Tibial artery (tissue), 4 donors: ENCODE data around the gene PRG2.

Experiments used
- DNase-seq, 2 donors: peaks; one replicate each; pipeline ENCODE4 v3.0.0-alpha.2; 2019
- H3K27ac ChIP-seq, 2 donors: fragments of 200-600 bp; sonication (generic) in 1 of 2; 1 replicate in 1 of 2; 2 replicates in 1 of 2; pipeline ENCODE4 v1.5.1; 2018 to 2019; ENCODE audit warnings: mild to moderate bottlenecking in 1 of 2
- H3K27me3 ChIP-seq, 2 donors: fragments of 200-600 bp; sonication (generic) in 1 of 2; one replicate each; pipeline versions ENCODE4 v1.5.1 to v1.6.0; 2016 to 2019
- H3K36me3 ChIP-seq, 3 donors: fragments of 200-600 bp; sonication (generic) in 2 of 3; one replicate each; pipeline ENCODE4 v1.5.1; 2016 to 2019; ENCODE audit warnings: mild to moderate bottlenecking in 2 of 3
- H3K4me1 ChIP-seq, 4 donors: fragments of 200-600 bp; sonication (generic) in 2 of 4; 1 replicate in 3 of 4; 2 replicates in 1 of 4; pipeline ENCODE4 v1.5.1; 2016 to 2019
- H3K4me3 ChIP-seq, 2 donors: fragments of 200-600 bp; sonication (generic) in 1 of 2; 1 replicate in 1 of 2; 2 replicates in 1 of 2; pipeline ENCODE4 v1.5.1; 2018 to 2019; ENCODE audit warnings: mild to moderate bottlenecking in 2 of 2
- H3K9me3 ChIP-seq, 3 donors: fragments of 200-600 bp; sonication (generic) in 1 of 3; one replicate each; pipeline ENCODE4 v1.5.1; 2016 to 2019
- intact Hi-C: fragments of 100-400 bp; cut with DNase I; formaldehyde crosslinking; loops from one replicate; pipeline ENCODE4 v1.15.0; 2023; ENCODE audit warnings: low total_unique reads
- TF ChIP-seq, protein P1 (sequence below), 2 experiments: fragments of 200-600 bp in 1 of 2; fragments of 450-650 bp in 1 of 2; IDR thresholded peaks; one replicate each; pipeline ENCODE4 v1.5.1; 2017 to 2019; ENCODE audit warnings: antibody characterized with exemption in 2 of 2, mild to moderate bottlenecking in 1 of 2, moderate library complexity in 1 of 2

Gene PRG2

DNA sequence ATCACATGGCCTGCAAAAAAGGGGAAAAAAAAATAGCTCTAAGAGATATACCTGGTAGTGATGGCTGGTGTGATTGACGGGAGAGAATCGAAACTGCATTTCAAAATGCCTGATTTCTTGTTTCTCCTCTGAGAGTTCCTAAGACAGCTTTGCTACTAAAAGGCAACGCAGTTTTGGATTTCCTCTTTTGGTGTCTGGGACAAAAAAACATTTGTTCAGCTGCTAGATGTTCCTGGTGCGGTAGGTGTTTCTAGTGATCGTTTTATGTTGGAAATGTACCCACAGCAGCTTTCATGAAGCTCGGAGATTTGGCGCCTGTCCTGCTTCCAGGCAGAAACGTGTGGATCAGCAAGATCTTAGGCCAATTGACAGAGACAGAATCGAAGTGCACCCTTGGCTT lies 34.2 kb downstream of the PRG2 start:
- Histone ChIP-seq H3K36me3 (no peaks in the 10 kb centered on the region), H3K9me3 (no peaks in the 10 kb centered on the region), H3K27me3 (no peaks in the 10 kb centered on the region), H3K4me1 (peaks cover 0 to 7% (median 0%) of the 10 kb centered on the region in 4 donors), H3K4me3 (no peak overlapping the region), H3K27ac (no peak overlapping the region)
- TF ChIP-seq, protein P1, sequence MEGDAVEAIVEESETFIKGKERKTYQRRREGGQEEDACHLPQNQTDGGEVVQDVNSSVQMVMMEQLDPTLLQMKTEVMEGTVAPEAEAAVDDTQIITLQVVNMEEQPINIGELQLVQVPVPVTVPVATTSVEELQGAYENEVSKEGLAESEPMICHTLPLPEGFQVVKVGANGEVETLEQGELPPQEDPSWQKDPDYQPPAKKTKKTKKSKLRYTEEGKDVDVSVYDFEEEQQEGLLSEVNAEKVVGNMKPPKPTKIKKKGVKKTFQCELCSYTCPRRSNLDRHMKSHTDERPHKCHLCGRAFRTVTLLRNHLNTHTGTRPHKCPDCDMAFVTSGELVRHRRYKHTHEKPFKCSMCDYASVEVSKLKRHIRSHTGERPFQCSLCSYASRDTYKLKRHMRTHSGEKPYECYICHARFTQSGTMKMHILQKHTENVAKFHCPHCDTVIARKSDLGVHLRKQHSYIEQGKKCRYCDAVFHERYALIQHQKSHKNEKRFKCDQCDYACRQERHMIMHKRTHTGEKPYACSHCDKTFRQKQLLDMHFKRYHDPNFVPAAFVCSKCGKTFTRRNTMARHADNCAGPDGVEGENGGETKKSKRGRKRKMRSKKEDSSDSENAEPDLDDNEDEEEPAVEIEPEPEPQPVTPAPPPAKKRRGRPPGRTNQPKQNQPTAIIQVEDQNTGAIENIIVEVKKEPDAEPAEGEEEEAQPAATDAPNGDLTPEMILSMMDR (IDR thresholded peaks at IDR 0.05): no peak
- intact Hi-C loops: loop anchor here (10.0 kb wide), 1 partner anchor 511 kb away; no protein-coding TSS in a partner anchor
- no peak for DNase-seq

DNA sequence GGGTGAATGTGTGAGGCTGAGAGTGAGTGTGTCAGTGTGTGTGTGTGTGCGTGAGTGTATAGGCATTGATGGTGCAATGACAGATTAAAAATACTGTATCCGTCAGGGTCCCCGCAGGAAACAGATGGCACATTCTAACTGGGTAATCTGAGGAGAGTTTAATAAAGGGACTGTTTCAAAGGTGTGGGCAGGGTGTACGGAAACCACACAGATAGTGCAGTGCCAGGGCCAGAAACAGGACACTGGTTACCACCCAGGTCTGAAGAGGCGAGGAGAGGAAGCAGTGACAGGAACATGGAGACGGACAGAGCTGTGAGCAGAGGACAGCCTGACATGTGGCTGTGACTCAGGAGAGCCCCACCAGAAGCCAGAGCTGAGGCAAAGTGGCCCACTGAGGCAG lies 35.8 kb downstream of the PRG2 start:
- no peak overlapping the region for H3K4me3 ChIP-seq
- no peak for DNase-seq
- intact Hi-C loops: loop anchor here (5.0 to 10.0 kb wide), 2 partner anchors 173 to 510 kb away; no protein-coding TSS in a partner anchor
- H3K36me3 ChIP-seq: no peaks in the 10 kb centered on the region
- no peak overlapping the region for H3K27ac ChIP-seq
- no peaks in the 10 kb centered on the region for H3K9me3 ChIP-seq
- peaks cover 0 to 11% (median 2%) of the 10 kb centered on the region in 4 donors for H3K4me1 ChIP-seq
- TF ChIP-seq, protein P1 (IDR thresholded peaks at IDR 0.05): no peak
- no peaks in the 10 kb centered on the region for H3K27me3 ChIP-seq

DNA sequence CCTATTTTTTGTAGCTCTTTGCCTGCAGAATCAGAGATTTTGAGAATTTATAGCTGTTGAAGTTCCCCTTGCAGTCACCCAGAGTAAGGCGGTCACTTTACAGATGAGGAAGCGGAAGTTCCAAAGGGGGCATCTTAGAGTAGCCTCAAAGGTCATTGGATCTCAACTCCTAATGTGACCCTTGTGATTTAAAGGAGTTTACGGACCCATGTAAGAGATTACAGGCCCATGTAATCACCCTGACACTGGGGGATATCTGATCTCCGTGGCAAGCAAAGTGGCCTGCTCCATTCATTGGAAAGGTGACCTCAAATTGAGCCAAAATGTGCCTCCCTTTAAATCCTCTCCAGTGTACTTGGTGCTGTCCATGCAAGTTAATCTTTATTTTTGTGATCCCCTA lies 36.6 kb downstream of the PRG2 start:
- H3K27ac ChIP-seq: no peak overlapping the region
- no peaks in the 10 kb centered on the region for H3K9me3 ChIP-seq
- TF ChIP-seq, protein P1 (IDR thresholded peaks at IDR 0.05): no peak
- DNase-seq: no peak
- no peak overlapping the region for H3K4me3 ChIP-seq
- peaks cover 0 to 14% (median 3%) of the 10 kb centered on the region in 4 donors for H3K4me1 ChIP-seq
- H3K27me3 ChIP-seq: no peaks in the 10 kb centered on the region
- H3K36me3 ChIP-seq: no peaks in the 10 kb centered on the region
- intact Hi-C loops: loop anchor here (5.0 to 10.0 kb wide), 2 partner anchors 173 to 509 kb away; no protein-coding TSS in a partner anchor

DNA sequence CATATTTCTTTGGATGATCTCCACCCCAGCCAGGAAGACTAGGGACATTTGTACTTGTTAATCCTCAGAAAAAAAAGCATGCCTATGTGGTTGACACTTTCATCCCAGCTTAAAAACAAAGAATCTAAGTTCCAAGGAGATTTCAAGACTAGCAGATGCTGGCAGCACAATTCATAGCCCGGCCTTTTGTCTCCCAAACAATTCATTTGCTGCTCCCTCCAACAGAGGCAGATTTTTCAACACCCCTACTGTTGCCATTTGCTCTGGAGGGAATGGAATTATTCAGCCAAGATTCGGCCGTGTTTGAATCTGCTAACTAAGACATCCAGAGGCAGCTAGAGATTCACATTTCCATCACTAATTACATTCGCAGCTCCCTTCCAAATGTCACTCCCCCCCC lies 37.0 kb downstream of the PRG2 start:
- intact Hi-C loops: loop anchor here (5.0 to 10.0 kb wide), 2 partner anchors 174 to 509 kb away; no protein-coding TSS in a partner anchor
- no peak overlapping the region for H3K27ac ChIP-seq
- TF ChIP-seq, protein P1 (IDR thresholded peaks at IDR 0.05): no peak
- DNase-seq: no peak
- no peaks in the 10 kb centered on the region for H3K9me3 ChIP-seq
- H3K4me3 ChIP-seq: no peak overlapping the region
- peaks cover 0 to 14% (median 3%) of the 10 kb centered on the region in 4 donors for H3K4me1 ChIP-seq
- no peaks in the 10 kb centered on the region for H3K36me3 ChIP-seq
- no peaks in the 10 kb centered on the region for H3K27me3 ChIP-seq

DNA sequence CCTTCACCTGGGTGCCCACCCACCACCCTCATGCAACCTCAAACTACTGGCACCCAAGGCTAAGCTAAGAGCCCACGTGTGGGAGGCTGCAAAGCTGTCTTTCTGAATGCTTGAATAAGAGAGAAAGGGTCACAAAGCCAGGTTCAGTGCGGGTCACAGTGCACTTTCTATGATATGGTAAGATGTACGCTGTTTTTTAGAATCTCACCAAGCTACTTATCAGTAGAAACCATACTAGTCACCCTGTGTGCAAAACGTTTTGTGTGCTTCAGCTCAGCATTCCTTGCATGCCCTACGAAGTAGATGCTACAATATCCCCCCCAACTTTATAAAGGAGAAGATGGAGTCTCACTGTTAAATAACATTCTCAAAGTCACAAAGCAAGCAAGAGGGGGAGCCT lies 37.4 kb downstream of the PRG2 start:
- TF ChIP-seq, protein P1 (IDR thresholded peaks at IDR 0.05): no peak
- intact Hi-C loops: loop anchor here (5.0 to 10.0 kb wide), 2 partner anchors 174 to 508 kb away; no protein-coding TSS in a partner anchor
- no peak overlapping the region for H3K27ac ChIP-seq
- DNase-seq: no peak
- no peaks in the 10 kb centered on the region for H3K27me3 ChIP-seq
- H3K36me3 ChIP-seq: no peaks in the 10 kb centered on the region
- no peak overlapping the region for H3K4me3 ChIP-seq
- H3K9me3 ChIP-seq: no peaks in the 10 kb centered on the region
- peaks cover 0 to 14% (median 3%) of the 10 kb centered on the region in 4 donors for H3K4me1 ChIP-seq
